K562 (cell line): ENCODE data around the gene KLHDC7A.

ENCODE experiments used
- CBX2 ChIP-seq: fragments of 200-600 bp; sonication (generic); IDR thresholded peaks from one replicate; pipeline ENCODE4 v1.6.1; 2012; ENCODE audit warnings: mild to moderate bottlenecking, low read length, inconsistent platforms; ENCODE audit not compliant: insufficient read depth, poor library complexity, severe bottlenecking
- CHD2 ChIP-seq: IDR thresholded peaks from 2 replicates; pipeline ENCODE4 v1.6.1; 2011; ENCODE audit warnings: low read depth, low read length
- EP400 ChIP-seq: fragments of 450-650 bp; IDR thresholded peaks from 2 replicates; pipeline ENCODE4 v1.6.1; 2017; ENCODE audit warnings: antibody characterized with exemption, mild to moderate bottlenecking, moderate library complexity
- HDAC2 ChIP-seq: fragments of 450-650 bp; IDR thresholded peaks from 2 replicates; pipeline ENCODE4 v1.6.1; 2016; ENCODE audit warnings: mild to moderate bottlenecking
- HMG20A ChIP-seq: fragments of 450-650 bp; formaldehyde crosslinking; conservative IDR thresholded peaks from 2 replicates; pipeline ENCODE4 v1.4.0; 2020; ENCODE audit warnings: mild to moderate bottlenecking, mixed read lengths
- JUND ChIP-seq, 2 experiments: IDR thresholded peaks; 2 replicates in 1 of 2; 3 replicates in 1 of 2; pipeline ENCODE4 v1.6.1; 2011; ENCODE audit warnings: borderline replicate concordance in 2 of 2, low read depth in 2 of 2, low read length in 2 of 2, improper control_type of control experiment in 1 of 2, missing biosample characterization in 1 of 2, missing genetic modification characterization in 1 of 2, missing genetic modification reagents in 1 of 2
- KAT2B ChIP-seq: IDR thresholded peaks from one replicate; pipeline ENCODE4 v1.6.1; 2012; ENCODE audit warnings: low read depth, mild to moderate bottlenecking, control low read depth, inconsistent platforms, low read length, moderate library complexity
- PYGO2 ChIP-seq: fragments of 450-650 bp; IDR thresholded peaks from 2 replicates; pipeline ENCODE4 v1.6.1; 2016; ENCODE audit warnings: mild to moderate bottlenecking, missing genetic modification characterization, moderate library complexity, missing compliant biosample characterization
- RAD21 ChIP-seq, 2 experiments: fragments of 250-450 bp in 1 of 2; fragments of 450-650 bp in 1 of 2; sonication (Bioruptor Pico) in 1 of 2; formaldehyde crosslinking in 1 of 2; IDR thresholded peaks in 1 of 2; conservative IDR thresholded peaks in 1 of 2; 2 replicates each; pipeline versions ENCODE4 v1.4.0 to v1.8.0; 2020 to 2022; ENCODE audit warnings: mild to moderate bottlenecking in 2 of 2, moderate library complexity in 1 of 2
- RFX5 ChIP-seq: IDR thresholded peaks from 2 replicates; pipeline ENCODE4 v1.6.1; 2011; ENCODE audit warnings: low read depth, mild to moderate bottlenecking, improper control_type of control experiment, low read length
- ZNF282 ChIP-seq: sonication (generic); formaldehyde crosslinking; IDR thresholded peaks from 2 replicates; pipeline ENCODE4 v1.8.1; 2023; ENCODE audit warnings: missing genetic modification reagents
- TF ChIP-seq, protein P1 (sequence below): sonication (generic); formaldehyde crosslinking; IDR thresholded peaks from 2 replicates; pipeline ENCODE4 v1.8.1; 2022; ENCODE audit warnings: missing genetic modification reagents
- TF ChIP-seq, protein P2 (sequence below): fragments of 250-450 bp; sonication (Bioruptor Pico); IDR thresholded peaks from 2 replicates; pipeline ENCODE4 v1.8.0; 2021; ENCODE audit warnings: mild to moderate bottlenecking, moderate library complexity

DNA sequence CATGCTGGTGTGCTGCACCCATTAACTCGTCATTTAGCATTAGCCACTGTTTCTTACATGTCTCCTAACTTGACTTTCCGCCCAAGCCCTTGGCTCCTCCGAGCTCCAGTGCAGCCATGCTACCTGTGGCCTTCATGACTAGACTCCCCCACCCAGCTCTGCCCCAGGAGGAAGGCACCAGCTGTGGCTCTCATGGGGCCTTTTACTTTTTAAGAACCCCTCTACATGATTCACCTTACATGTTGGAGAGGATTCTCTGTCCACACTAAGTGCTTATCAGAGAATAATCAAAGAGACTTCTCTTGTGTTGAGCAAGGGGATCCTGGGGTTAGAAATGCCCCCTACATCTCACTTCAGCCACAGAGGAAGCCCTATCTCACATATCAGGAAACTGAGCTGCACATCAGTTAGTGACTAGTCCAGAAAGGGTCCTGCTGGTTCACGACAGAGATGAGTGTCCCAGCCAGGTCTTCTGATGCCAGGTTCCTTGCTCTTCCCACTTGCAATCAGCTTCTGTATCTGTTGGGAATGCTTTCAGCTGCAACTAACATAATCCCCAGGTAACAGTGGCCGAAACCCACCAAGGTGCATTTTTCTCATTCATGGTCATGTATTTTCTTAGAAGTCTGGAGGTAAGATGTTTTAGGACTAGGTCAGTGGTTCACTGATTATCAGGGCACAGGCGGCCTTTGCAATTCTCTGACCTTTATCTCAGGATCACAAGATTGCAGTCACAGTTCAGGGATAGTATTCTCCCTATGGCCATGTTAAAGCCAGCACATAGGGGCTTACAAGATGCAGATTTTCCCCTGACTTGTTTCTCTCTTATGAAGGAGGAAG lies 45.9 kb downstream of the KLHDC7A start:
- no peak for TF ChIP-seq EP400
- TF ChIP-seq PYGO2 (tag) = no peak
- TF ChIP-seq CBX2 = no peak
- TF ChIP-seq HDAC2 = no peak
- TF ChIP-seq CHD2 = no peak
- no peak for TF ChIP-seq ZNF282
- TF ChIP-seq RAD21 (CRISPR knock-in tag; conservative IDR thresholded peaks at IDR 0.05 in 1 of 2, IDR thresholded peaks at IDR 0.05 in 1 of 2) = no peak
- no peak for TF ChIP-seq RFX5
- TF ChIP-seq, protein P1, sequence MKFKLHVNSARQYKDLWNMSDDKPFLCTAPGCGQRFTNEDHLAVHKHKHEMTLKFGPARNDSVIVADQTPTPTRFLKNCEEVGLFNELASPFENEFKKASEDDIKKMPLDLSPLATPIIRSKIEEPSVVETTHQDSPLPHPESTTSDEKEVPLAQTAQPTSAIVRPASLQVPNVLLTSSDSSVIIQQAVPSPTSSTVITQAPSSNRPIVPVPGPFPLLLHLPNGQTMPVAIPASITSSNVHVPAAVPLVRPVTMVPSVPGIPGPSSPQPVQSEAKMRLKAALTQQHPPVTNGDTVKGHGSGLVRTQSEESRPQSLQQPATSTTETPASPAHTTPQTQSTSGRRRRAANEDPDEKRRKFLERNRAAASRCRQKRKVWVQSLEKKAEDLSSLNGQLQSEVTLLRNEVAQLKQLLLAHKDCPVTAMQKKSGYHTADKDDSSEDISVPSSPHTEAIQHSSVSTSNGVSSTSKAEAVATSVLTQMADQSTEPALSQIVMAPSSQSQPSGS (CRISPR knock-in tag) = no peak
- TF ChIP-seq, protein P2, sequence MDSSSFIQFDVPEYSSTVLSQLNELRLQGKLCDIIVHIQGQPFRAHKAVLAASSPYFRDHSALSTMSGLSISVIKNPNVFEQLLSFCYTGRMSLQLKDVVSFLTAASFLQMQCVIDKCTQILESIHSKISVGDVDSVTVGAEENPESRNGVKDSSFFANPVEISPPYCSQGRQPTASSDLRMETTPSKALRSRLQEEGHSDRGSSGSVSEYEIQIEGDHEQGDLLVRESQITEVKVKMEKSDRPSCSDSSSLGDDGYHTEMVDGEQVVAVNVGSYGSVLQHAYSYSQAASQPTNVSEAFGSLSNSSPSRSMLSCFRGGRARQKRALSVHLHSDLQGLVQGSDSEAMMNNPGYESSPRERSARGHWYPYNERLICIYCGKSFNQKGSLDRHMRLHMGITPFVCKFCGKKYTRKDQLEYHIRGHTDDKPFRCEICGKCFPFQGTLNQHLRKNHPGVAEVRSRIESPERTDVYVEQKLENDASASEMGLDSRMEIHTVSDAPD (CRISPR knock-in tag) = no peak
- no peak for TF ChIP-seq JUND (IDR thresholded peaks at IDR 0.05; ENCODE audit: borderline replicate concordance, low read depth, low read length)
- TF ChIP-seq JUND (tag; IDR thresholded peaks at IDR 0.05; ENCODE audit: borderline replicate concordance, low read depth, low read length) = no peak
- TF ChIP-seq KAT2B = no peak
- no peak for TF ChIP-seq HMG20A (CRISPR knock-in tag)
